Lower leg skin (tissue), 3 donors: ENCODE data around the gene HES3.

Source experiments
- CTCF ChIP-seq, 3 donors: fragments of 450-650 bp; IDR thresholded peaks; one replicate each; pipeline ENCODE4 v1.5.1; 2016; ENCODE audit warnings: antibody characterized with exemption in 3 of 3, mild to moderate bottlenecking in 3 of 3, moderate library complexity in 2 of 3
- POLR2A ChIP-seq, 2 donors: fragments of 450-650 bp; IDR thresholded peaks; one replicate each; pipeline ENCODE4 v1.6.1; 2016 to 2017; ENCODE audit warnings: antibody characterized with exemption in 2 of 2, mild to moderate bottlenecking in 1 of 2, moderate library complexity in 1 of 2

- TF ChIP-seq CTCF (IDR thresholded peaks at IDR 0.05) = no peak
- no peak for TF ChIP-seq POLR2A (IDR thresholded peaks at IDR 0.05)
These were observed 735 bp upstream of the HES3 start for GRCh38 chr1:6243053-6243834.
